NCI-H2171 (cell line): ENCODE measurements around the gene ZNF91.
"Not testable (repeated sequence)": the region's sequence is repeated elsewhere in the genome, so short reads cannot be mapped to it uniquely, and the experiment has no call there.

Source experiments
- DNase-seq: peaks from one replicate; lab custom pipeline; 2025; lab: John Stamatoyannopoulos, UW

The ZNF91 gene

GRCh38 chr19:23318941-23319340, 76.3 kb downstream of the ZNF91 start:
- DNase-seq: not testable (repeated sequence)

GRCh38 chr19:23318143-23318542, 77.1 kb downstream of the ZNF91 start:
- DNase-seq: no peak

GRCh38 chr19:23315286-23315685, 80.0 kb downstream of the ZNF91 start:
- no peak for DNase-seq

DNA sequence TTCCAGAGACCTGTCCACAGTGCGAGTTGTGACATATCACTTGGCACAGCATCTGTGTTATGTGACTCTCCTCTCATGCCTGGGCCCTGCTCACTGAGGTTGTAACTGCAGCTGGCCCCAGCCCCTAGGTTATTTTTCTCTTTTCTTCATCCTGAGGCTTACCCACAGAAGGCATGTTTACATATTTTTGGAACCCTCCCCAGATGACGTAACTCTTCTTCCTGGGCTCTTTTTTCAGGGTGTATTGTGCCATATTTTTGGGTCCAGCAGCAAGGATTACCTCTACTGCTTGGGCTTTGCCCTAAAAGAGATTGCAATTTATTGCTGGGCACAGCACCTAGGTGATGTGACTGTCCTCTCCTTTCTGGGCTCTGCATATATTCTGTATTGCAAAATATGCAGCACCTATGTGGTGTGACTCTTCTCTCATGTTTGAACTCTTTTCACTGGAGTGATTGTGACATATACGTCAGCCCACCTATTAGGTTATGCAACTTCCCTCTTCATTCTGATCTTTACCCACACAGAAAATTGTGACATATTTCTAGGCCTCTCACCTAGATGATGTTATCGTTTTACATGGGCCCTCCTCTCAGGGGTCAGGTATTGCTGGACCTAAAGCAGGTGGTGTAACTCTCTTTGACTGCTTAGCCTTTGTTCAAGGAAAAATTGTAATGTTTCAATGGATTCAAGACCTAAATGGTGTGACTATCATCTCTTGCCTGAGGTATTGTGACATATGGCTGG, 80.6 kb downstream of the ZNF91 start:
- DNase-seq: no peak

DNA sequence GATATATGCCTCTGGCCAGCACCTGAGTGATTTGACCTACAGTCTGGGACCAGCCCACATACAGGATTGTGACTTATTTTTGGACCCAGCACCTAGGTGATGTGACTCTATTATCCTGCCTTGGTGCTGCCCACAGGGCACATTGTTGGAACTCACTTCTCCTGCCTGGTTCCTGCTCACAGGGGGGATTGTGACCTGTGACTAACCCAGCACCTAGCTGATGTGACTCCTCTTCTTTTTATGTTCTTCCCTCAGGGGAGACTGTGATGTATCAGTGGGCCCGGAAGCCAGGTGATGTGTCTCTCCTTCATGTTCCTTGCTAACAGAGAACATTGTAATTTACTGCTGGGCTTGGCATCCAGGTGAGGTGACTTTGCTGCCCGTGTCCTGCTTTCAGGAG, 82.1 kb downstream of the ZNF91 start:
- DNase-seq: no peak

- no peak for DNase-seq
Observed at GRCh38 chr19:23312515-23312914, 82.8 kb downstream of the ZNF91 start.

- no peak for DNase-seq
Observed at GRCh38 chr19:23311551-23311950, 83.7 kb downstream of the ZNF91 start.

GRCh38 chr19:23310729-23311211, 84.5 kb downstream of the ZNF91 start:
- no peak for DNase-seq

GRCh38 chr19:23309926-23310325, 85.3 kb downstream of the ZNF91 start:
- no peak for DNase-seq

DNA sequence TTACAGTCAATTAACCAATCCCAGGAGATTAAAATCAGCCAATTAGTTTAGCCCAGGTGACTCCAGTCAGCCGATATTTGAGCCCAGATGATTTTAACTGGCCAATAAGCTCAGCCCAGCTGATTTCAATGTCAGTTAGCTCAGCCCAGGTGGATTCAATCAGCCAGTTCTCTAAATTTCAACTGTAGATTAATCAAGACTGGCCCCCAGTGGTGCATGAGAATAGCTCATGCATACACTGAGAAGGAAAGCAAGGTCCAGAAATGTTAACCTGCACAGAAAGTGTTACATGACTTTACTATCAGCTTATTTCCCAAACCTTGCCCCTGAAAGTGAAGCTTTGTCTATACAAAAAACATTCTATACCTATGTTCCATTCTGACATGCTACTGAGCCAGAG, 89.7 kb downstream of the ZNF91 start:
- DNase-seq: no peak

DNA sequence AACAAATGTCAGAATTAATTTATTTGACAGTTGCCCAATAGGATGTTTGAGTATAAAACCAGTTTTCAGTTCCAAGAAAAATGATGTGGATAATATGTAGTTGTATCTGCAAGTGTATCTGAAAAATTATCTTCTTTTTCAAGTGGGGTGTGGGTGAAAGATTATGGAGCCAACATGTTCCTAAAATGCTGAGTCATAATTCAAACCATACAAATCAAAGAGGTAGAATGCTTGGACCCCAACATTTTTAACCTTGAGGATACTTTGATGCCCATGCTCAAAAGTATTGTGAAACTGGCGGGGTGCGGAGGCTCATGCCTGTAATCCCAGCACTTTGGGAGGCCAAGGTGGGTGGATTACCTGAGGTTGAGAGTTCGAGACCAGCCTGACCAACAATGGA, 91.0 kb downstream of the ZNF91 start:
- DNase-seq: no peak

DNA sequence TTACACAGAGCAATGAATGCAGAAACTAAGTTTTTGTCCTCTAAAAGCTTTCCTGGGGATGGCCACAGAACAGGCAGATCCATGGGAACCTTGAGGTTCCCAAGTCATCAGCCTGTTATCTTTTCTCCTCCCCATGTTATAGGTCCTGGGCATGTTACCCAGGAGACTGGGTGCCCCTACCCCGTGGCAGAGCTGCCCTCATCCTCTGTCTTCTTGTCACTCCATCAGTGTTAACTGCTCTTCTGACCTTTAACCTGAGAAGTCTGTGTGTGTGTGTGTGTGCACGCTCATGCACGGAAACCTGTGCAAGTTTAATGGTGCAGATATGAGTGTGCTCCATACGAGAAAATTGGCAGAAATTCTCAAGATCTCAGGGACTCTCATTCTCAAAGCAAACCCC, 101.1 kb downstream of the ZNF91 start:
- DNase-seq: no peak

DNA sequence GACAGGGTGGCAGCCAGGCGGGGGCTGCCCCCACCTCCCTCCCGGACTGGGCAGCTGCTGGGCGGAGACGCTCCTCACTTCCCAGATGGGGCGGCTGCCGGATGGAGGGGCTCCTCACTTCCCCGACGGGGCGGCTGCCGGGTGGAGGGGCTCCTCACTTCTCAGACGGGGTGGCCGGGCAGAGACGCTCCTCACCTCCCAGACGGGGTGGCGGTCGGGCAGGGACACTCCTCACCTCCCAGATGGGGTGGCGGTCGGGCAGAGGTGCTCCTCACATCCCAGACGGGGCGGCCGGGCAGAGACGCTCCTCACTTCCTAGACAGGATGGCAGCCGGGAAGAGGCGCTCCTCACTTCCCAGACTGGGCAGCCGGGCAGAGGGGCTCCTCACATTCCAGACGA, 105.3 kb downstream of the ZNF91 start:
- not testable (repeated sequence) for DNase-seq
